GM19468 (cell line): ENCODE data around the gene IL12B.
"Not testable (repeated sequence)": the region's sequence is repeated elsewhere in the genome, so short reads cannot be mapped to it uniquely, and the experiment has no call there.

Experiments used
- ATAC-seq: cut with Tn5 transposase; IDR thresholded peaks from one replicate; pipeline ENCODE4 v1.9.1; 2021; ENCODE audit warnings: mild to moderate bottlenecking, moderate library complexity, moderate number of reproducible peaks; ENCODE audit not compliant: unreplicated experiment; ENCODE audit errors: extremely low read depth

IL12B gene

DNA sequence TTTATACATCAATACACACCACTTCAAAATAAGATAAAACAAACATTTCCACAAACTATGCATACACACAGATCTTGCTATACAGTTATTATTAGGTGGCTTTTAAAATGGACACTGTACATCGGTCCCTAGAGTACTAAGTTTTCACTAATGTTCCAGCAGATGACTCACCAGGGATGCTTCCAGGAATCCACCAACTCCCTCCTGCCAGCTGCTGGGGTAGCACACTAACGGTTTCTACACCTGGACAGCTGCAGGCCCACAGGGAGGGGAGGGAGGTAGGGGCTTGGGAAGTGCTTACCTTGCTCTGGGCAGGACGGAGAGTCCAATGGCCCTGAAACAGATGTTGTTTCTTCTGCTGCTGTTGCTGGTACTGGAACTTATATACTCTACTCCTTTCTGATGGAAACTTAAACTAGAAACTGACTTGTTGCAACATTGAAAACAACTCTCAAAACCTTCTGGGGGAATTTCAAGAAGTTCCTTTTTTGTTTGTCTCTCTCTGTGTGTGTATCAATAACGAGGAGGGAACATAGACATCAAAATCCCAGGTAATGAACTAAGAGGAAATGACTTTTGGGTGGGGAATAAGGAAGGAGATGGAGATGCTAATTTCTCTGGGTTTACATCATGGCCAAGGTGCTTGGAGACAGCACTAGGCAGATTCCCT, at the start of gene IL12B:
Gene IL12B, minus strand, starts transcription at position 357 of the 670 bp plus-strand sequence. CDS start 3,705 bp downstream, outside the sequence.
- ATAC-seq, result no peak

- no peak for ATAC-seq
Observed at GRCh38 chr5:159377653-159378052, 47.4 kb upstream of the IL12B start.

- not testable (repeated sequence) for ATAC-seq
Observed at GRCh38 chr5:159367866-159368265, 37.6 kb upstream of the IL12B start.

- not testable (repeated sequence) for ATAC-seq
Observed at GRCh38 chr5:159366776-159367175, 36.5 kb upstream of the IL12B start.

DNA sequence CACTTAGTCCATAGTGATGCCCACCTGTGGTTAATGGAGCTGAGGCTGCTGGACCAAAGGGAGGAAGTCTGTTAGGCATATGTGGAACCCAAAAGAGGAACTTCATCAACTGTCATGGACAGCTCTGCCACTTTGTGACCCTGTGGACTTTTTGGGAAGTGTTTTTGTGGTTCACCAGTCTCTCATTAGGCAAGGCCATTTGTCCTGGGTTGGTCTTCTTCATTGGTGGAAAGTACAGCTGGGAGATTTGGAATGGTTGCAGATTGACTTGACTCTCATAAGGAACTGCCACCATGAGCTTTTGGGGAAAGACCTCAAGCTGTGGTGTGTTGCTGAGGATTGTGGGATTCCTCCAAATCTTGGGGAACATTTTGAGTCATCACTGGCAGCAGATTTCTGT, 31.9 kb upstream of the IL12B start:
- no peak for ATAC-seq

GRCh38 chr5:159359871-159360270, 29.6 kb upstream of the IL12B start:
- not testable (repeated sequence) for ATAC-seq

DNA sequence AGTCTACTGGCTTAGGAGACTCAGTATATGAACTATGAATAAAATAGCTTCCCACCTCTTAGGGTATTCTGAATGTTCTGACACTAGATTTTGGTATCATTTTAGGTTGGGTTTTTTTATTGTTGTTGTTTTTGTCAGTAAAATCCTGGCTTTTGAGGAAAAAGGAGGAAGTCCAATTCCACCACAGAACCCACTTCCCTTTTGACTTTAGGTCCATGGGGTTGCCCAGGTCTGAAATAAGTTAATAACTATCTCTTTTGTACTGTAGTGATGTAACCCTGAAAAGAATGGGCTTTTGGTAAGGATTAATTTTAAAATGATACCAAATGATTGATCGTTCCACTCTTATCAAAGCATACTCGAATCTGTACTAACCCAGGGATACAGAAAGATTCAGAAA, 29.1 kb upstream of the IL12B start:
- no peak for ATAC-seq

GRCh38 chr5:159353661-159354252, 23.5 kb upstream of the IL12B start:
- ATAC-seq, result no peak

- not testable (repeated sequence) for ATAC-seq
Observed at GRCh38 chr5:159350644-159351043, 20.4 kb upstream of the IL12B start.

DNA sequence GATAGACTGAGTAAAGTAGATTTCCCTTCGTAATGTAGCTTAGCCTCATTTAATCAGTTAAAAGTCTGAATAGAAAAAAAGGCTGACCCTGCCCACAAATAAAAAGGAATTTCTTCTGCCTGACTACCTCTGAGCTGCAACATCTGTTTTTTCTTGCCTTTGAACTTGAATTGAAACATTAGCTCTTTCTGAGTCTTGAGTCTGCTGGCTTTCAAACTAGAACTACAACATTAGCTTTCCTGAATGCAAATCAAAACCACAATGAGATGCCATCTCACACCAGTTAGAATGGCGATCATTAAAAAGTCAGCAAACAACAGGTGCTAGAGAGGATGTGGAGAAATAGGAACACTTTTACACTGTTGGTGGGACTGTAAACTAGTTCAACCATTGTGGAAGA, 19.9 kb upstream of the IL12B start:
- peak; percentile 52 for ATAC-seq

DNA sequence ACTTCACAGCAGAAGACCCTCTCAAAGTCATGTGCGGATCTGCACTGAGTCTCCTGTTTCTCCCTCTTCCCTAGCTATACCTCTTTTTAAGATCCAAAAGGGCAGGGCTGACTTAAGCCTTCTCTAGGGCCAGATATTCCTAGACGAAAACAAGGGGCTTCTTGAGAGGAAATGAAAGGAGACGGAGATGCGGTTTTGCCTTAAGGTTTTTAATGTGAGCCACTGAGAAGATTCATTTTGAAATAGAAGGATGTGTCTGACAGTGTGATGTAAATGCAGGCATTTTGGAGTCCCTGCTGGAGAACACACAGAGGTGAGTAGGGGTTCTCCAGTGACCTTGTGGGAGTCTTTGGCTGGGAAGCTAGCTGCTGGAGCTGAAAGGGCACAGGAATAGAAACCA, 15.6 kb upstream of the IL12B start:
- ATAC-seq, result no peak

- ATAC-seq, result no peak
Observed at GRCh38 chr5:159345336-159345735, 15.0 kb upstream of the IL12B start.

GRCh38 chr5:159343295-159344094, 13.2 kb upstream of the IL12B start:
- ATAC-seq, result no peak

GRCh38 chr5:159342840-159343239, 12.6 kb upstream of the IL12B start:
- no peak for ATAC-seq

GRCh38 chr5:159341906-159342310, 11.6 kb upstream of the IL12B start:
- ATAC-seq, result no peak

DNA sequence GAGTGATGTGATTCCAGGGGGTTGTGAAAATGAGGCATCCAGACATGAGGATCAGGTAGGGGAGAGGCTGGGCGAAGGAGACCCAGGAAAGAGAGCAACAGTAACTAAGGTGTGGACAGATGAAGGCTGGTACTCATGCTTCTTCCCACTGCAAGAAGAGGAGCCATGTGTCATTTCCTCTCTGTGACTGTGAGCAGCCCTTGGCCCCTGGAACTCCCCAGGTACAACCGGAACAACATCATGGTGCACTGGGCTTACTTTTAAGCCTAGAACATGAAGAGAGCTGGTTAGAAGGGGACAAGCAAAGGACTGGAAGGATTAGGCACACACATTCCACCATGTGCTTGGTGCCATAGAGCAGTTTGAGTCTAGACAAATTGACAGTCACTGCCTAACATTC, 10.9 kb upstream of the IL12B start:
- no peak for ATAC-seq

- ATAC-seq, result no peak
Observed at GRCh38 chr5:159340511-159340910, 10.2 kb upstream of the IL12B start.

DNA sequence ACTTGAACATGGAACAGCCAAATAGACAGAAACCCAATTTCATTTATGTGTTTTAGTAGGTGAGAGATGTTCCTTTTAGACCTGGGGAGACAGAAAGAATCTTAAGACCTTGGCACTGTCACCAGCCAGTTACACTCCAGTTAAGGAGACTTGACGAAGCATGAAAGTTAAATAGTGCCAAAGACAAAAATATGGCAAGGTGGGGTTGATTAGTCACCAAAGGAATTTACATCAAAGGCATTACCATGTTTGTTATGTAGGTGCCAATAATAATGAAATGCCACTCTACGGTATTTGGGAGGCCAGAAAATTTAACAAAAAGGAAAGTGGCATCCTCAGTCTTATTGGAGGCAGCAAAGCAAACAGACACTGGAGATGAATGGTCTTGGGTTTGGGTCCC, 9.2 kb upstream of the IL12B start:
- no peak for ATAC-seq

DNA sequence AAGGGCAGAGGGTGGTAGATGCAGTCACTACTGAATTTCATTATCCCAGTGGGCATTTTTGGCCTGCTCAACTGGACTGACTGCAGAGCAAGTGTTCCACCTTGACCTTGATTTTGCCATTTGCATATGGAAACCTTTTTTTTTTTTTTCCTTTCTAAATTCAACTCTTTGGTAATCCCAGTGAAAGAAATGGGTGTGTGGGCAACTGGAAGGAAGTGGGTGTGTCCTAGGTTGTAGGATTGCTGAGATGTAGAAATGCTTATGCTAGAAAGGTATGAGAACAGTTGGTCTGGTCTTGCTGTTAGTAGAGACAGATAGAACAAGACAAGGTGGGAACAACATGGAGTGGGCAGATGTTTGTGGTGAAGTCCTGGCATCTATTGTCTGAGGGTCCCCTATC, 7.8 kb upstream of the IL12B start:
- ATAC-seq, result no peak

DNA sequence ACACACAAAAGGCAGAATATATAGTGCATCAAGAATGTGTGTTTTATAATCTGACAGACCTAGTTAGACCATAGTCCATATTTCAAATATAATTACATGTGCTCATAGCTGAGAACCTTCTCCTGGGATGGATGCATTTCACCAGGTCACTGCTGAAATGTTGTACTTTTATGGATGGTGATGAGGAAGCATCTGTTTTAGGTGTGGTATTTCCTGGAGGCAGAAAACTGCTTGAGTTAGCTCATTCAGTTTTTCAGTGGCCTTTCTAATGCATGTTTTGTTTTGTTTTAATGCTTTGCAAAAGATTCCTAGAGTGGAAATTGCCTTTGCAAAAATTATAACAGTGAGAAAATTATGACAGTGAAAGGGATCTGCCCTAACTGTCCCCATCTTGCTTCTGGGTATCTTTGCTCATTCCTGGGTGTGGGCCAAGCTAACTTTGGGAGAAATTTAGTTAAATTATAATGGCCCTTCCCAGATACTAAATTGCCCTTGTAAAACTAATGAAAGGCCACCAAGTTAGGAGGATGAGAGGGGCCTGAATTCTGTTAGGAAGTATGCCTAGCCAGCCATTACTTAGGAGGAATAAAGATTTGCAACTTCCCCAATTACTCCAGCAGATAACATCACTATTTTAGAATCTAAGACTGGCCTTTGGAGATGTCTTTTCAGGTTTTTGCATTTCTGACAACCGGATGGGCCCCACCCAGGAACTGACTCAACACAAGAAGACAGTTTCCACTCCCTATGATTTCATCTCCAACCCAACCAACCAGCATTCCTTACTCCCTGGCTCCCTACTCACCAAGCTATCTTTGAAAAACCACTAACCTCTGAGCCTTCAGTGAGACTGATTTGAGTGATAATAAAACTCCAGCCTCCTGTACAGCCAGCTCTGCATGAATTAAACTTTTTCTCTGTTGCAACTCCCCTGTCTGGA, 7.0 kb upstream of the IL12B start:
- ATAC-seq, result no peak
